Measurements from ENCODE around the gene NAT16. TPM values are rescaled to one million over a fixed set of nuclear protein-coding genes. Genes with fewer than 3 reads are reported as not detected.

NAT16 gene
- total and polyA plus RNA-seq, 2 of the 13 experiments (the other 11 are each of a cell fraction or from before 2014, with no cell fraction given), result 0.04 TPM; not detected in 1

DNA sequence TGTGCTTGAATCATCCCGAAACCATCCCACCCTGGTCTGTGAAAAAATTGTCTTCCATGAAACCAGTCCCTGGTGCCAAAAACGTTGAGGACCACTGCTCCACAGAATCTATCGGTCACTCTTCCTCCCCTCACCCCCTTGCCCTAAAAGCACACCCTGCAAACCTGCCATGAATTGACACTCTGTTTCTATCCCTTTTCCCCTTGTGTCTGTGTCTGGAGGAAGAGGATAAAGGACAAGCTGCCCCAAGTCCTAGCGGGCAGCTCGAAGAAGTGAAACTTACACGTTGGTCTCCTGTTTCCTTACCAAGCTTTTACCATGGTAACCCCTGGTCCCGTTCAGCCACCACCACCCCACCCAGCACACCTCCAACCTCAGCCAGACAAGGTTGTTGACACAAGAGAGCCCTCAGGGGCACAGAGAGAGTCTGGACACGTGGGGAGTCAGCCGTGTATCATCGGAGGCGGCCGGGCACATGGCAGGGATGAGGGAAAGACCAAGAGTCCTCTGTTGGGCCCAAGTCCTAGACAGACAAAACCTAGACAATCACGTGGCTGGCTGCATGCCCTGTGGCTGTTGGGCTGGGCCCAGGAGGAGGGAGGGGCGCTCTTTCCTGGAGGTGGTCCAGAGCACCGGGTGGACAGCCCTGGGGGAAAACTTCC is 54.0 kb downstream of the NAT16 start (continued):
- TF ChIP-seq ATF1 (CRISPR knock-in tag; IDR thresholded peaks at IDR 0.05) (no peak), ZNF878 (CRISPR knock-in tag; IDR thresholded peaks at IDR 0.05) (no peak; the same call in 1 of the 2 replicates), ZSCAN9 (CRISPR knock-in tag; IDR thresholded peaks at IDR 0.05; ENCODE audit: borderline replicate concordance) (no peak), YEATS4 (CRISPR knock-in tag; IDR thresholded peaks at IDR 0.05; ENCODE audit: borderline replicate concordance) (no peak; the same call in 1 of the 2 replicates), ZNF350 (CRISPR knock-in tag; IDR thresholded peaks at IDR 0.05; ENCODE audit: borderline replicate concordance, low read depth) (no peak), EED (CRISPR knock-in tag; IDR thresholded peaks at IDR 0.05) (no peak; the same call in 1 of the 2 replicates), ZNF850 (CRISPR knock-in tag; conservative IDR thresholded peaks at IDR 0.05) (no peak), NFYB (CRISPR knock-in tag; IDR thresholded peaks at IDR 0.05) (no peak), ETV5 (CRISPR knock-in tag; IDR thresholded peaks at IDR 0.05; ENCODE audit: borderline replicate concordance) (no peak), CAMTA2 (CRISPR knock-in tag; IDR thresholded peaks at IDR 0.05; ENCODE audit: borderline replicate concordance) (no peak), ADNP (CRISPR knock-in tag; IDR thresholded peaks at IDR 0.05) (no peak), TMF1 (CRISPR knock-in tag; IDR thresholded peaks at IDR 0.05; ENCODE audit: low read depth) (peak; percentile 71), ZSCAN12 (CRISPR knock-in tag; IDR thresholded peaks at IDR 0.05) (no peak), ZNF317 (CRISPR knock-in tag; IDR thresholded peaks at IDR 0.05) (0 out of 2 replicates have a peak, but pooled peaks have one; percentile 25), WIZ (CRISPR knock-in tag; IDR thresholded peaks at IDR 0.05) (peak; percentile 83; the same call in 1 of the 2 replicates), PLRG1 (conservative IDR thresholded peaks at IDR 0.05) (no peak), SPEN (CRISPR knock-in tag; IDR thresholded peaks at IDR 0.05; ENCODE audit: low read depth) (0 out of 2 replicates have a peak, but pooled peaks have one; percentile 50), ZNF546 (CRISPR knock-in tag; conservative IDR thresholded peaks at IDR 0.05) (no peak)
- TF ChIP-seq, protein P1, sequence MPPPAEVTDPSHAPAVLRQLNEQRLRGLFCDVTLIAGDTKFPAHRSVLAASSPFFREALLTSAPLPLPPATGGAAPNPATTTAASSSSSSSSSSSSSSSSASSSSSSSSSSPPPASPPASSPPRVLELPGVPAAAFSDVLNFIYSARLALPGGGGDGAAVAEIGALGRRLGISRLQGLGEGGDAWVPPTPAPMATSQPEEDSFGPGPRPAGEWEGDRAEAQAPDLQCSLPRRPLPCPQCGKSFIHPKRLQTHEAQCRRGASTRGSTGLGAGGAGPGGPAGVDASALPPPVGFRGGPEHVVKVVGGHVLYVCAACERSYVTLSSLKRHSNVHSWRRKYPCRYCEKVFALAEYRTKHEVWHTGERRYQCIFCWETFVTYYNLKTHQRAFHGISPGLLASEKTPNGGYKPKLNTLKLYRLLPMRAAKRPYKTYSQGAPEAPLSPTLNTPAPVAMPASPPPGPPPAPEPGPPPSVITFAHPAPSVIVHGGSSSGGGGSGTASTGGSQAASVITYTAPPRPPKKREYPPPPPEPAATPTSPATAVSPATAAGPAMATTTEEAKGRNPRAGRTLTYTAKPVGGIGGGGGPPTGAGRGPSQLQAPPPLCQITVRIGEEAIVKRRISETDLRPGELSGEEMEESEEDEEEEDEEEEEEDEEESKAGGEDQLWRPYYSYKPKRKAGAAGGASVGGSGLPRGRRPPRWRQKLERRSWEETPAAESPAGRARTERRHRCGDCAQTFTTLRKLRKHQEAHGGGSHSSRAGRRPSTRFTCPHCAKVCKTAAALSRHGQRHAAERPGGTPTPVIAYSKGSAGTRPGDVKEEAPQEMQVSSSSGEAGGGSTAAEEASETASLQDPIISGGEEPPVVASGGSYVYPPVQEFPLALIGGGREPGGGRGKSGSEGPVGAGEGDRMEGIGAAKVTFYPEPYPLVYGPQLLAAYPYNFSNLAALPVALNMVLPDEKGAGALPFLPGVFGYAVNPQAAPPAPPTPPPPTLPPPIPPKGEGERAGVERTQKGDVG (CRISPR knock-in tag; IDR thresholded peaks at IDR 0.05; ENCODE audit: borderline replicate concordance), result no peak
- TF ChIP-seq, protein P2, sequence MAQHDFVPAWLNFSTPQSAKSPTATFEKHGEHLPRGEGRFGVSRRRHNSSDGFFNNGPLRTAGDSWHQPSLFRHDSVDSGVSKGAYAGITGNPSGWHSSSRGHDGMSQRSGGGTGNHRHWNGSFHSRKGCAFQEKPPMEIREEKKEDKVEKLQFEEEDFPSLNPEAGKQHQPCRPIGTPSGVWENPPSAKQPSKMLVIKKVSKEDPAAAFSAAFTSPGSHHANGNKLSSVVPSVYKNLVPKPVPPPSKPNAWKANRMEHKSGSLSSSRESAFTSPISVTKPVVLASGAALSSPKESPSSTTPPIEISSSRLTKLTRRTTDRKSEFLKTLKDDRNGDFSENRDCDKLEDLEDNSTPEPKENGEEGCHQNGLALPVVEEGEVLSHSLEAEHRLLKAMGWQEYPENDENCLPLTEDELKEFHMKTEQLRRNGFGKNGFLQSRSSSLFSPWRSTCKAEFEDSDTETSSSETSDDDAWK (CRISPR knock-in tag; IDR thresholded peaks at IDR 0.05), result no peak
- TF ChIP-seq, protein P3, sequence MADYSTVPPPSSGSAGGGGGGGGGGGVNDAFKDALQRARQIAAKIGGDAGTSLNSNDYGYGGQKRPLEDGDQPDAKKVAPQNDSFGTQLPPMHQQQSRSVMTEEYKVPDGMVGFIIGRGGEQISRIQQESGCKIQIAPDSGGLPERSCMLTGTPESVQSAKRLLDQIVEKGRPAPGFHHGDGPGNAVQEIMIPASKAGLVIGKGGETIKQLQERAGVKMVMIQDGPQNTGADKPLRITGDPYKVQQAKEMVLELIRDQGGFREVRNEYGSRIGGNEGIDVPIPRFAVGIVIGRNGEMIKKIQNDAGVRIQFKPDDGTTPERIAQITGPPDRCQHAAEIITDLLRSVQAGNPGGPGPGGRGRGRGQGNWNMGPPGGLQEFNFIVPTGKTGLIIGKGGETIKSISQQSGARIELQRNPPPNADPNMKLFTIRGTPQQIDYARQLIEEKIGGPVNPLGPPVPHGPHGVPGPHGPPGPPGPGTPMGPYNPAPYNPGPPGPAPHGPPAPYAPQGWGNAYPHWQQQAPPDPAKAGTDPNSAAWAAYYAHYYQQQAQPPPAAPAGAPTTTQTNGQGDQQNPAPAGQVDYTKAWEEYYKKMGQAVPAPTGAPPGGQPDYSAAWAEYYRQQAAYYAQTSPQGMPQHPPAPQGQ (CRISPR knock-in tag; IDR thresholded peaks at IDR 0.05; ENCODE audit: borderline replicate concordance), result no peak
- TF ChIP-seq, protein P4, sequence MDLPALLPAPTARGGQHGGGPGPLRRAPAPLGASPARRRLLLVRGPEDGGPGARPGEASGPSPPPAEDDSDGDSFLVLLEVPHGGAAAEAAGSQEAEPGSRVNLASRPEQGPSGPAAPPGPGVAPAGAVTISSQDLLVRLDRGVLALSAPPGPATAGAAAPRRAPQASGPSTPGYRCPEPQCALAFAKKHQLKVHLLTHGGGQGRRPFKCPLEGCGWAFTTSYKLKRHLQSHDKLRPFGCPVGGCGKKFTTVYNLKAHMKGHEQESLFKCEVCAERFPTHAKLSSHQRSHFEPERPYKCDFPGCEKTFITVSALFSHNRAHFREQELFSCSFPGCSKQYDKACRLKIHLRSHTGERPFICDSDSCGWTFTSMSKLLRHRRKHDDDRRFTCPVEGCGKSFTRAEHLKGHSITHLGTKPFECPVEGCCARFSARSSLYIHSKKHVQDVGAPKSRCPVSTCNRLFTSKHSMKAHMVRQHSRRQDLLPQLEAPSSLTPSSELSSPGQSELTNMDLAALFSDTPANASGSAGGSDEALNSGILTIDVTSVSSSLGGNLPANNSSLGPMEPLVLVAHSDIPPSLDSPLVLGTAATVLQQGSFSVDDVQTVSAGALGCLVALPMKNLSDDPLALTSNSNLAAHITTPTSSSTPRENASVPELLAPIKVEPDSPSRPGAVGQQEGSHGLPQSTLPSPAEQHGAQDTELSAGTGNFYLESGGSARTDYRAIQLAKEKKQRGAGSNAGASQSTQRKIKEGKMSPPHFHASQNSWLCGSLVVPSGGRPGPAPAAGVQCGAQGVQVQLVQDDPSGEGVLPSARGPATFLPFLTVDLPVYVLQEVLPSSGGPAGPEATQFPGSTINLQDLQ (CRISPR knock-in tag; IDR thresholded peaks at IDR 0.05), result no peak; the same call in 1 of the 2 replicates
